ENCODE data around the gene RAVER2.
"Not testable (repeated sequence)": the region's sequence is repeated elsewhere in the genome, so short reads cannot be mapped to it uniquely, and the experiment has no call there.

Gene RAVER2

GRCh38 chr1:64810001-64810400 lies 65.1 kb downstream of the RAVER2 start:
- no peak for DNase-seq

- no peak for DNase-seq
Measured at GRCh38 chr1:64811131-64811530, 66.3 kb downstream of the RAVER2 start.

GRCh38 chr1:64814427-64814826 lies 69.6 kb downstream of the RAVER2 start:
- no peak for DNase-seq

GRCh38 chr1:64817364-64817763 lies 72.5 kb downstream of the RAVER2 start:
- not testable (repeated sequence) for DNase-seq

- not testable (repeated sequence) for DNase-seq
Measured at GRCh38 chr1:64820572-64820971, 75.7 kb downstream of the RAVER2 start.

GRCh38 chr1:64822621-64823020 lies 77.7 kb downstream of the RAVER2 start:
- no peak for DNase-seq

- peak in 35 of 56 donors; percentile 12 to 84 (median 34) for DNase-seq
Measured at GRCh38 chr1:64823691-64824476, 79.0 kb downstream of the RAVER2 start.

- no peak for DNase-seq
Measured at GRCh38 chr1:64826991-64827390, 82.1 kb downstream of the RAVER2 start.

- DNase-seq, result no peak
Measured at GRCh38 chr1:64828829-64829228, 84.0 kb downstream of the RAVER2 start.

- DNase-seq, result no peak
Measured at GRCh38 chr1:64829411-64830029, 84.6 kb downstream of the RAVER2 start.

- DNase-seq, result no peak
Measured at GRCh38 chr1:64830030-64830651, 85.3 kb downstream of the RAVER2 start.

- no peak for DNase-seq
Measured at GRCh38 chr1:64834734-64835133, 89.9 kb downstream of the RAVER2 start.

- no peak for DNase-seq
Measured at GRCh38 chr1:64836802-64837201, 91.9 kb downstream of the RAVER2 start.

- DNase-seq, result no peak
Measured at GRCh38 chr1:64838486-64838885, 93.6 kb downstream of the RAVER2 start.

GRCh38 chr1:64839261-64839660 lies 94.4 kb downstream of the RAVER2 start:
- DNase-seq, result no peak

- DNase-seq, result no peak
Measured at GRCh38 chr1:64839732-64840405, 95.0 kb downstream of the RAVER2 start.

- DNase-seq, result no peak
Measured at GRCh38 chr1:64841330-64842065, 96.6 kb downstream of the RAVER2 start.

GRCh38 chr1:64842224-64842623 lies 97.3 kb downstream of the RAVER2 start:
- no peak for DNase-seq

- DNase-seq, result no peak
Measured at GRCh38 chr1:64843675-64844074, 98.8 kb downstream of the RAVER2 start.

- DNase-seq, result no peak
Measured at GRCh38 chr1:64844175-64844574, 99.3 kb downstream of the RAVER2 start.

- no peak for DNase-seq
Measured at GRCh38 chr1:64844609-64845008, 99.7 kb downstream of the RAVER2 start.

Data from amygdala (tissue), 56 donors.